ENCODE results near the gene SOBP. TPM values are rescaled to one million over a fixed set of nuclear protein-coding genes. Genes with fewer than 3 reads are reported as not detected.
A peak's percentile ranks its signal among the peaks of the same experiment; 100 is the strongest.

The SOBP gene
- total and polyA plus RNA-seq, 7 donors = 5.7 to 27.6 (median 19.5) TPM

GRCh38 chr6:107626645-107627044, 136.7 kb downstream of the SOBP start:
- no peak for DNase-seq
- WGBS, 3 donors = 59 to 69% (median 64%) methylated on average over 5 of the region's 5 CpGs
- Histone ChIP-seq H3K4me1 (peaks cover 52% of the 10 kb centered on the region), H3K36me3 (ENCODE audit: insufficient read depth in 1 of 2, low read depth in 1 of 2) (no peaks in the 10 kb centered on the region), H3K4me3 (no peak overlapping the region), H3K27ac (peak overlapping the region; percentile 46), H3K27me3 (ENCODE audit: insufficient read depth in 3 of 3, low read length in 2 of 3) (no peaks in the 10 kb centered on the region), H3K9me3 (no peaks in the 10 kb centered on the region)
- ATAC-seq = no peak
- intact Hi-C loops (cut with DNase I) = no loop called here
- TF ChIP-seq CTCF (IDR thresholded peaks at IDR 0.05) = no peak

DNA sequence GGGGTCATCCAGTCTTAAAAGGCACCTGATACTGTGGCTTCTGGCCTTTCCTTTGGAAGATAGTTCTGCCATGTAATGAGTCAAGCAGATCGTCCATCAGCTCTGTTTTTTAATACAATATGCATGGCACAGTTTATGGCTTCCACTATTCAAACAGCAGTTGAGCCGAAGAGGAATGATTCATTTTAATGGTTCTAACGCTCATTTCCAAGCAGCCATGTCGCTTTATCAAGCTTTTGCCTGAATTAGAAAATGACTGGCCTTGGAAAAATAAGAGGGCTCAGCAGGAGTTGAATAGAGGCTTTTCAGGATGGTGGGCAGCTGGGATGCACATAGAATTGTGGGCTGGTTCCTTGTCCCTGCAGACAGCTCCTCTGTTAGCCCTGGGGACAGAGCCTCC, 138.1 kb downstream of the SOBP start:
- no peaks in the 10 kb centered on the region for H3K9me3 ChIP-seq
- no peak for TF ChIP-seq CTCF (IDR thresholded peaks at IDR 0.05)
- DNase-seq = no peak
- ATAC-seq = no peak
- no peak overlapping the region for H3K4me3 ChIP-seq
- H3K36me3 ChIP-seq (ENCODE audit: insufficient read depth in 1 of 2, low read depth in 1 of 2) = no peaks in the 10 kb centered on the region
- WGBS, 3 donors = 84 to 96% (median 93%) methylated on average over 4 of the region's 4 CpGs
- H3K27me3 ChIP-seq (ENCODE audit: insufficient read depth in 3 of 3, low read length in 2 of 3) = no peaks in the 10 kb centered on the region
- peaks cover 51% of the 10 kb centered on the region for H3K4me1 ChIP-seq
- no peak overlapping the region for H3K27ac ChIP-seq
- intact Hi-C loops (cut with DNase I) = no loop called here

DNA sequence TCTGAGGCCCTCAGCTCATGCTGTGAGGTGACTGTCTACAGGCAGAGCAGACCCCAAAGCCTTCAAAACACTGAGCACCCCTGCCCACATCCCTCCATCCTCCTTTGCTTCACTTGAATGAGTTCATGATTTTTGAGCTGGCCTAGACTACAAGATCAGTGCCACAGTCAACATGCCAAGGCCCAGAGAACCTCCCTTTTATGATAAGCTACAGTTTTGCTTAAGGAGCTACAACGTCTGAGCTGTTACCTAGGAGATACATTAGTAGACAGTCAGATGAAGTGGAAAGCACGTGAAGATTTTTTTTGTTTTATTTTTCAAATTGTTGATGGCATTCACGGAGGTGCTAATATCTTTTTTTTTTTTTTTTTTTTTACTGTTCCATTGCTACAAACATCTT, 139.0 kb downstream of the SOBP start:
- Histone ChIP-seq H3K4me3 (no peak overlapping the region), H3K9me3 (no peaks in the 10 kb centered on the region), H3K4me1 (peaks cover 47% of the 10 kb centered on the region), H3K27ac (peak overlapping the region; percentile 53), H3K36me3 (ENCODE audit: insufficient read depth in 1 of 2, low read depth in 1 of 2) (peaks cover 0 to 4% of the 10 kb centered on the region in 2 donors), H3K27me3 (ENCODE audit: insufficient read depth in 3 of 3, low read length in 2 of 3) (no peaks in the 10 kb centered on the region)
- ATAC-seq (no peak), DNase-seq (no peak)
- WGBS, 3 donors = 88 to 99% (median 90%) methylated on average over 3 of the region's 3 CpGs
- intact Hi-C loops (cut with DNase I) = no loop called here
- no peak for TF ChIP-seq CTCF (IDR thresholded peaks at IDR 0.05)

DNA sequence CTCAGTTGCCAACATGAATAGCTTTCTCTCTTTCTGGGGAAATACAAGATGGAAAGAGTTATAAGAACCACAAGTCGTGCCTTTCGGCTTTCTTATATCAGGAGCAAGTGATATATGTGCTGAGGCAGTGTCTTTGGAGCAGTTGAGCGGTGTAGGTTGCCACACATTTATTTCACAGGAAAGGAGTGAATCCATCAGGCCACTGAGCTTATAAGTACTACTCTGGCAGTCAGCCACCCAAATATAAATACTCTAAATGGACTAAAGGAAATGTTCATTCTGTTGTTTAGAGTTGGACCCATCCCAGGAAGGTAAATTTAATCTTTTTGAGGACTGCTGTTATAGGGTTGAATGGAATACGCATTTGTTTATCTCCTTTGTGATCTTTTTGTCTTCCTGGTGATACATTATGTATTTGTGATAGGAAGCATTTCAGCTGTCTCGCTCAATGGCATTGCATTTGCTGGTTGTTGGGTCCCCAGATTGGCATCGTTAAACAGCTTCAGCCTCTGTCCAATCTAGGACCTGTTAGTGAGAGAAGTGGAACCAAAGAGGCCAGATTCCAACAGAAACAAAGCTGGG, 139.7 kb downstream of the SOBP start:
- intact Hi-C loops (cut with DNase I) = no loop called here
- Histone ChIP-seq H3K36me3 (ENCODE audit: insufficient read depth in 1 of 2, low read depth in 1 of 2) (peaks cover 0 to 4% of the 10 kb centered on the region in 2 donors), H3K27ac (peak overlapping the region; percentile 53), H3K4me1 (peaks cover 39% of the 10 kb centered on the region), H3K4me3 (no peak overlapping the region), H3K9me3 (no peaks in the 10 kb centered on the region), H3K27me3 (ENCODE audit: insufficient read depth in 3 of 3, low read length in 2 of 3) (no peaks in the 10 kb centered on the region)
- 68 to 78% (median 74%) methylated on average over 6 of the region's 6 CpGs for whole genome bisulfite sequencing, 3 donors
- ATAC-seq = no peak
- TF ChIP-seq CTCF (IDR thresholded peaks at IDR 0.05) = no peak
- DNase-seq = no peak
